HFF-Myc (cell line): ENCODE data around the gene GNB1.

ENCODE experiments used
- DNase-seq: peaks from one replicate; pipeline ENCODE4 v3.0.0-alpha.2; 2011; ENCODE audit warnings: low read depth; ENCODE audit errors: extremely low read depth
- H3K4me3 ChIP-seq: replicated peaks from 2 replicates; pipeline ENCODE4 v1.5.1; 2011; ENCODE audit warnings: low read depth, mild to moderate bottlenecking, control low read depth, low read length
- CTCF ChIP-seq: IDR thresholded peaks from 2 replicates; pipeline ENCODE4 v1.5.1; 2012; ENCODE audit warnings: mild to moderate bottlenecking, low read depth, low read length, control low read depth; ENCODE audit errors: missing control alignments

GNB1 gene

GRCh38 chr1:1826356-1827088 is 64.4 kb downstream of the GNB1 start:
- DNase-seq, result no peak
- no peak for TF ChIP-seq CTCF
- H3K4me3 ChIP-seq, result no peak overlapping the region

GRCh38 chr1:1825217-1825616 is 65.7 kb downstream of the GNB1 start:
- no peak for DNase-seq
- H3K4me3 ChIP-seq, result no peak overlapping the region
- TF ChIP-seq CTCF, result no peak

GRCh38 chr1:1819762-1820161 is 71.1 kb downstream of the GNB1 start:
- DNase-seq, result no peak
- no peak for TF ChIP-seq CTCF
- H3K4me3 ChIP-seq, result no peak overlapping the region

- no peak overlapping the region for H3K4me3 ChIP-seq
- DNase-seq, result no peak
- TF ChIP-seq CTCF, result no peak
Observed at GRCh38 chr1:1817221-1817620, 73.7 kb downstream of the GNB1 start.

GRCh38 chr1:1815606-1816281 is 75.1 kb downstream of the GNB1 start:
- no peak for TF ChIP-seq CTCF
- no peak overlapping the region for H3K4me3 ChIP-seq
- no peak for DNase-seq

GRCh38 chr1:1809489-1809888 is 81.4 kb downstream of the GNB1 start:
- H3K4me3 ChIP-seq, result no peak overlapping the region
- no peak for TF ChIP-seq CTCF
- no peak for DNase-seq
